Right ventricle myocardium superior (tissue), 1 donor: ENCODE results near the gene CROCC2. TPM values are rescaled to one million over a fixed set of nuclear protein-coding genes. Genes with fewer than 3 reads are reported as not detected.
"Not testable (repeated sequence)": the region's sequence is repeated elsewhere in the genome, so short reads cannot be mapped to it uniquely, and the experiment has no call there.

Experiments
- ATAC-seq: fragments of 200-7000 bp; cut with Tn5 transposase; one replicate; pipeline ENCODE4 v1.9.1; 2020; ENCODE audit warnings: mild to moderate bottlenecking; ENCODE audit not compliant: poor library complexity
- DNase-seq: peaks from one replicate; pipeline ENCODE4 v3.0.0-alpha.2; 2020
- intact Hi-C: fragments of 100-400 bp; cut with DNase I; formaldehyde crosslinking; loops from one replicate; pipeline ENCODE4 v1.11.2; 2022
- total RNA-seq: library from RNA; stranded (reverse); fragmentation: NEBNext Ultra II Directional; extraction: Animal tissue kit (Norgen Biotek cat#: 25700); gene quantifications from one replicate; pipeline ENCODE4 v1.2.1, GENCODE V29; 2021
- donor health status: DM: no; HTN: yes; CAD: no; lungs with severe emphysema.

CROCC2 gene
- total RNA-seq, 1 donor from 2014 or later: not detected

GRCh38 chr2:240968731-240969624 lies 62.8 kb downstream of the CROCC2 start:
- peak; percentile 84 for ATAC-seq
- intact Hi-C loops: no loop called here
- DNase-seq: peak; percentile 78

- intact Hi-C loops: no loop called here
- ATAC-seq (no peak), DNase-seq (no peak)
Observed at GRCh38 chr2:240970104-240970503, 64.0 kb downstream of the CROCC2 start.

- intact Hi-C loops: no loop called here
- peak; percentile 36 for DNase-seq
- ATAC-seq: no peak
Observed at GRCh38 chr2:240970816-240971215, 64.7 kb downstream of the CROCC2 start.

- intact Hi-C loops: no loop called here
- peak; percentile 41 for ATAC-seq
- peak; percentile 41 for DNase-seq
Observed at GRCh38 chr2:240972201-240972600, 66.1 kb downstream of the CROCC2 start.

GRCh38 chr2:240972636-240973521 lies 66.7 kb downstream of the CROCC2 start:
- DNase-seq: peak; percentile 48
- intact Hi-C loops: no loop called here
- ATAC-seq: no peak

- ATAC-seq: no peak
- intact Hi-C loops: no loop called here
- peak; percentile 24 for DNase-seq
Observed at GRCh38 chr2:240974771-240975572, 68.8 kb downstream of the CROCC2 start.

GRCh38 chr2:240975903-240976302 lies 69.8 kb downstream of the CROCC2 start:
- DNase-seq, ATAC-seq, intact Hi-C loops: not testable (repeated sequence)

GRCh38 chr2:240981280-240981679 lies 75.1 kb downstream of the CROCC2 start:
- no peak for ATAC-seq
- intact Hi-C loops: no loop called here
- peak; percentile 10 for DNase-seq

GRCh38 chr2:240981871-240982800 lies 76.0 kb downstream of the CROCC2 start:
- intact Hi-C loops: no loop called here
- DNase-seq (peak; percentile 34), ATAC-seq (no peak)

- intact Hi-C loops: no loop called here
- DNase-seq (peak; percentile 33), ATAC-seq (no peak)
Observed at GRCh38 chr2:240982821-240983281, 76.7 kb downstream of the CROCC2 start.

GRCh38 chr2:240983361-240983995 lies 77.3 kb downstream of the CROCC2 start:
- intact Hi-C loops: no loop called here
- DNase-seq: peak; percentile 49
- ATAC-seq: peak; percentile 73

- ATAC-seq (no peak), DNase-seq (peak; percentile 43)
- intact Hi-C loops: no loop called here
Observed at GRCh38 chr2:240983996-240984498, 77.9 kb downstream of the CROCC2 start.

- ATAC-seq (peak; percentile 3), DNase-seq (peak; percentile 33)
- intact Hi-C loops: no loop called here
Observed at GRCh38 chr2:240985881-240986786, 80.0 kb downstream of the CROCC2 start.

- DNase-seq (peak; percentile 82), ATAC-seq (peak; percentile 50)
- intact Hi-C loops: no loop called here
Observed at GRCh38 chr2:240986787-240987411, 80.8 kb downstream of the CROCC2 start.

GRCh38 chr2:240987588-240987987 lies 81.5 kb downstream of the CROCC2 start:
- intact Hi-C loops: no loop called here
- ATAC-seq (no peak), DNase-seq (peak; percentile 49)
